Renal cortical epithelial cell (primary cell): Measurements from ENCODE around the gene CDV3. TPM values are rescaled to one million over a fixed set of nuclear protein-coding genes. Genes with fewer than 3 reads are reported as not detected.
A peak's percentile ranks its signal among the peaks of the same experiment; 100 is the strongest.

Experiments
- DNase-seq: peaks from one replicate; pipeline ENCODE4 v3.0.0-alpha.2; 2011; ENCODE audit warnings: low read depth
- total RNA-seq: library from RNA; depleted of rRNA; stranded (reverse); fragments of >200 nt; gene quantifications from 2 replicates; pipeline ENCODE4 v1.2.3, GENCODE V29; 2014

The CDV3 gene
- total RNA-seq, 1 donor from 2014 or later, result 314 TPM

DNA sequence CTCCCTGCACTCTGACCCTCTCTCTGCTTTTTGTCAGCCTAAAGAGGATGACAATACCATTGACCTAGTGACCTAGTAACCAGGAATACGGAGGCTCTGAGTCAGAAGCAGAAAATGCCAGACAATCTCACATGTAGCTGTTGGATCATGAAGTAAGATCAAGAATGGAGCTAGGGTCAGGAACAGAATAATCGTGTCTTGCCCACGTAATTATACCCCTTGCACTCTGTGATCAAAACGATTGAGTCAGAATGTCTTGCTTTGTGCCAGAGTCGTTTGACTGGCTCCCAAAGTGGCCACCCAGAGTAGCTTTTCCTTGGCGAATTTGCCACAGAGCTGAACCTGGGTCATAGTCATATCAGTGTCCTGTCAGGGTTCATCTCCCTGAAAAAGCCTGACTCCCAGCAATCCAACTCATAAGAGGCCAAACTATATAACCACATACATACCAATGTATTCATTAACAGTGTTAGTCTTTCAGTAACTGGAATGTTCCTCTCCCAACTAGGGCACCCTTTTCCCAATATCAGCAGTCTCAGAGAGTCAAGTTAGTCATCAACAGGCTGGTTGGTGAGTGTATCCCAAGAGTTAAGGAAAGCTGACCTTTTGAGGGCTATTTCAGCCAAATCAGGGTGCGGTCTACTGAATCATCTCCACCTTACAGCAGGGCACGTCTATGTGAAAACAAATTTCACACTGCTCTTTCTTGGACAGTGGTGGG, 5.0 kb upstream of the CDV3 start:
- peak; percentile 99 for DNase-seq

DNA sequence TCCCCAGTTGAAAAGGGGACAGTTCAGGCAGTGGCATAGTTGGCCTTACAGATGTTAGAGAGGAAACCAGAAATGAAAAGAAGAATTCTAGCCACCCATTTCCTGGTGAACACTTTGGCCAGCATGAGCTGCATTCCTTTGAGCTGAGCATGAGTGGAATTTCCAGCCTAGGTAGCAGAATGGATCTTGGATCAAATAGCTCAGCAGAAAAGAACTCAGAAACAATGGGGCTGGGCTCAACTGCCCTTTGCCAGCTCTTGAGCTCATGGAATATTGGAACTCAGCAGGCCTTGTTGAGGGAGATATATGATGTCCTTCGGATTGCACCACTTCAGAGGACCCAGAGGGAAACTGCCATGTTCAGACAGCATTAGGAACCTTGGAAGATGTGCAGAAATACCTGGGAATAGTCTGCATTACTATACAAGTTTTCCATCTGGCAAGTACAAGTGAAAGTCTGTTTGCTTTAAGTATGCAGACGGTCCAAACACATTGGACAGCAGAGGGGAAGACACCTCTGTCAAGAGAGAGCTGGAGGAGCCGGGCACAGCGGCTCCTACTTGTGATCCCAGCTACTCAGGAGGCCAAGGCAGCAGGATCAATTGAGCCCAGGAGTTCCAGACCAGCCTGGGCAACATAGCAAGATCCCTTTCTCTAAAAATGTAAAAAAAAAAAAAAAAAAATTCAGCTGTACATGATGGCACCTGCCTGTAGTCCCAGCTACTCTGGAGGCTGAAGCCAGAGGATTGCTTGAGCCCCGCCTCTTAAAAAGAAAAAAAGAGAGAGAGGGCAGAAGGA, 3.1 kb upstream of the CDV3 start:
- DNase-seq, result peak; percentile 95

DNA sequence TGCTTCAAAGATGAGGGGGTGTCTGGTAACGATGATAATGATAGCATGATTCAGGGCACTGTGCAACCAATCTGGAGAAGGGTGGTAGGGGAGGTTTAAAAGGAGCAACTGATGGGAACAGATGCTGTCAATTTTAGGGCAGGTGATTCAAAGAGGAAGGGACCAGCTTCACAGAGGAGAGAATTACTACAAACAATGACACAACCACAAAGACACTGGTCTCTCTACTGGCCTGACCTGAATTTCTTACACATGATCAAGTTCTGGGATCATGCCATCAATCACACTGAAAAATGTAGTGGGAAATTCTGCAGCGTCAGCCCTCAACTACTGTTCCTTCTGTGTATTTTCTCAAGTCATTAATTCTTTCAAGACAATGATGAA, 2.6 kb upstream of the CDV3 start:
- peak; percentile 63 for DNase-seq

DNA sequence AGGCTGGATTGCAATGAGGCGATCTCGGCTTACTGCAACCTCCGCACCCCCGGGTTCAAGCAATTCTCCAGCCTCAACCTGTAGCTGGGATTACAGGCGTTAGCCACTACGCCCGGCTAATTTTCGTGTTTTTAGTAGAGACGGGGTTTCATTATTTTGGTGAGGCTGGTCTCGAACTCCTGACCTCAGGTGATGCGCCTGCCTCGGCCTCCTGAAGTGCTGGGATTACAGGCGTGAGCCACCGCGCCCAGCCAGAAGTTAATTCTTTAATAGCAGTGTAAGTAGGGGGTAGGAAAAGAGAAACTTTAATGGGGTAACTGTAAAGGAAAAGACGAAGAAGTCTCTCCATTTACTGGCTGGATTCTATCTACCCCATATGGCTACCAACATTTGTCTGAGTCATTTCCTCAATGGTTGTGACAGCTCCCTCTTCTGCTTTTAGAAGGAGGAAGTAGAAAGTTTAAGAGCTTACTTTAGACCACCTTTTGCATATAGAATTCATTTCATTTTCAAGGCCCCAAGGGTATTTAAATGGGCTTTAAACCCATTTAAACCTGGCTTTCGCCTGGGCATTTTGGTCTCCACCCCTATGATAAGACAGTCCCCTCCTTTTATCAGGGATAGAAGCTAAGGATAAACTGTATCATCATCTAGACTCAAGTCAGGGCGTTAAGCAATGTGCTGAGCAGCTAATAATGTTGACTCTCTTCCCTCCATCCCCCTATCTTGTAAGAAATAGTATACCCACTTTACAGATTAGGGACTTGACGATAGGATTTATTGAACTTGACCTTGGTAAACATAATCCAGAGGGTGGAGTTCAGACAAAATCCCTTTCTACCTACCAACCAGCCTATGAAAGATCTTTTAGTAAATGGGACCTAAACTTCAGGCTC, 1.1 kb upstream of the CDV3 start:
- no peak for DNase-seq

DNA sequence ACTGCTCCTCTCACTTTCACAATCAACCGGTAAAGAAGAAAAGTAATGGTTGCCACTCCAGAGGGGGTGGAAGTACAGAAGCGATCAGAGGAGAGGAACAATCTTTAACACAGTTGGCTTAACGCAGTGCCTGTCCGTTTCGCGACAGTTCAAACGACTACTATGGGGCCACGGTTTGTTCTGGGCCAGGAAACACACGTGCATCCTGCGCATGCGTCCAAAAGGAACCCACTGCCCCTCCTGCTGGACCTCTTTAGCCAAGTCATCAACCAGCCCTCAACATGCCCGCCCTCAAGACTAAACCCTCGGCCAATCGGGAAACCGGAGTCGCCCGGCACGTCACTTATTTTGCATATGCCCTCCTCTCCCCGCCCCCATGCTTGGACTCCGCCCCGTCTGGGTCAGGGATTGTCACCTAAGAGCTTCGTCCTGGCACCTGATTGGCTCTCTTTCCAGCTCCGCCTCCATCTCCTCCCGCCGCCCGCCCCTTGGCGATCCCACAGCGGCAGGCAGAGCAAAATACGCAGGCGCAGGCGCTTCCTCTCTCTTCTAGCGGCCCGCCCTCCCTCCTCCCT, 345 bp upstream of the CDV3 start:
- DNase-seq, result peak; percentile 99

DNA sequence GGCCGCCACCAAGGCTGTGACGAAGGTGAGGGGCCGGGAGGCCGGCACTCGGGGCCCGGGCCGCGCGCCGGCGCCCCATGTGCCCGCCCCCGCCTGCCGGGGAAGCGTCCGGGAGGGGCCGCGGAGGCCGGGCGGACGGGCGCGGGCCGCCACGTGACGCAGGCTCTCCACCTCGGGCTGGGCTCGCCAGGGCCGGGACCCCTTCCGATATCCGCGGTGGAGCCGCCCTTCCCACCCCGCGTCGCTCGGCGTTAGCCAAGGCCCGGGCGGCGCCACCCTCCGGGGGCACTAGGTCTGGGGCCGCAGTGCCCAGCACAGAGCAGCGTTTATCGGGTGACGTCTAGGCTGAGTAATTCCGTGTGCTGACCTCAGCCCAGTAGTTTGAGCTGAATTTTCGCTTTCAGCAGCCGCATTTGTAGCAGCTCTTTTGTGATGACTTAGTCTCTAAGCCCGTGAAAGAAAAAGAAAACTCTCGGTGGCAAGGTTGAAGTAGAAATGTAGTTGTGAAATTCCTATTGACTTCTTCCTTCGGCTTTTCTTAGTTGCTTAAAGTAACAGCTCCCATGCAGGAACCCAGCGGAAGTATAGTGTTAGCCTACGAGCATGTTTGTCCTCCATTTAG, 885 bp downstream of the CDV3 start:
- DNase-seq, result peak; percentile 64

DNA sequence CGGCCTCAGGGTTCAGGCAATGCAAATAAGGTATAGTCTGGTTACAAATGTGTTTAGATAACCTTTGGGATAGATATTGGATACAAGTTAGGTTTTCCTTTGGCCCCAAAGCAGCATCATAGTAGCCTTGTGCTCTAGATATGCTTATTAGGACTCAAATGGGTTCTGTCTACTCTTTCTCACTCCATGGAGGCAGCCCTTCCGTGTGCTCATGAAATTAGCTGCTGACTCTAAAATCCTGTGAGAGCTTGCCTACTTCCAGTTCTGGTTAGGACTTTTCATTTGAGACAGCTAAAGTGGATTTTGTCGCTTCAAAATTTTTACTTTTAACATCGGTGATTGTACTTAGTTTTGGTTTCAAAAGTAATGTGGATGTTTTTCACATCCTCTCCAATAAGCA, 1.6 kb downstream of the CDV3 start:
- DNase-seq, result no peak

DNA sequence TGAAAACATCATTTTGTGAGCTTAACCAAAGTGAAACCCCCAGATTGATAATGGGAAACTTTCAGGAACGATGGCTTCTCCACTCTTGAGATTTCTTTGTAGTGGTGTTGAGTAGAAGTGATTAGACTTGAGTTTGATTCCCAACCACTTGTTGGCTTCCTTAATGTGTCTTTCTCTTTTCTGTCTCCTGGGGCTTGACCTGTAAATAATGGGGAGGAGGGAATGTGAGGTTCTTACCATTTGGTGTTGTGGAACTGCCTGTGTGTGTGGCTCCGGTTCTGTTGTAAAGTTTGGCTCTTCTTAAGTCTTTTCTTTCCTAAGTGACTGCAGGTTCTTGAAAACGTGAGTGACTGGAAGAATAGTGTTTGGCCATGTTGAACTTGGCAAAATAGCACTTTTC, 2.7 kb downstream of the CDV3 start:
- no peak for DNase-seq

DNA sequence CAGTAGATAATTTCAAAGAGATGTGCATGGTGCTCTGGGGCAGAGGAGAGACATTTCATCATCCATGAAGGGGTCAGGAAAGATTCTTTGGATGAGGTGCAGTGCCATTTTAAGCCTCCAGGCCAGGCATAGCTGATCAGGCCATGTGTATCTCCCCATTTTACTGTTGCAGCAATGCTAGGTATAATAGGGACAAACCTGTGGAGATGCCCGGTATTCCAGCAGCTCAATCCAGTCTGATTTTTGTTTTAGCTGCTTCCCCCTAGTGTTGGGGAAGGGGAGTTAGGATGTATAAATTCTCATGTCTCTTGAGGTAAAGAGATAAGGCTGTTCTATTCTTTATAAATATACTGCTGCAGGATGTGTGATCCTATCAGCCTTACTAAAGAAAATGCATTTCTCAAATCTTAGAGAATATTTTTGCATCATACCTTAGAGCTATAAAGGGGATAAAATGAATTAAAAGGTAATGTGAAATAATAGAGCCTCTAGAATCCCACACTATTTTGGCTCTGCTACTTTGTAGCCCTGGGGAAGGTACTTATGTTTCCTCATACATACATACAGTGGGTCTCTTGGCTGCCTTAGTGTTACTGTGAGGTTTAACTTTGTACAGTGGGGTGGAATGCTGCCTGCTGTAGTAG, 5.2 kb downstream of the CDV3 start:
- peak; percentile 69 for DNase-seq

DNA sequence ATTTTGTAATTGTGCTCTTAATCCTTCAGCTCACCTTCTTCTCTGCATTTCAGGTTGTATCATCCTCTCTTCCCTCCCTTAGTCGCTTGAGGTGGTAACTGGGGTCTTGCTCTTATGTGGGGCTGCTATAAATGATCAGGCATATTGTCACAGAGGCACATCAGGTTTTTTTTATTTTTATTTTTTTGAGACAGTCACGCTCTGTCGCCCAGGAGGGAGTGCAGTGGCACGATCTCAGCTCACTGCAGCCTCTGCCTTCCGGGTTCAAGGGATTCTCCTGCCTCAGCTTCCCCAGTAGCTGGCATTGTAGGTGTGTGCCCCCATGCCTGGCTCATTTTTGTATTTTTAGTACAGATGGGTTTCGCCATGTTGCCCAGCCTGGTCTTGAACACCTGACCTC, 9.9 kb downstream of the CDV3 start:
- DNase-seq, result no peak

DNA sequence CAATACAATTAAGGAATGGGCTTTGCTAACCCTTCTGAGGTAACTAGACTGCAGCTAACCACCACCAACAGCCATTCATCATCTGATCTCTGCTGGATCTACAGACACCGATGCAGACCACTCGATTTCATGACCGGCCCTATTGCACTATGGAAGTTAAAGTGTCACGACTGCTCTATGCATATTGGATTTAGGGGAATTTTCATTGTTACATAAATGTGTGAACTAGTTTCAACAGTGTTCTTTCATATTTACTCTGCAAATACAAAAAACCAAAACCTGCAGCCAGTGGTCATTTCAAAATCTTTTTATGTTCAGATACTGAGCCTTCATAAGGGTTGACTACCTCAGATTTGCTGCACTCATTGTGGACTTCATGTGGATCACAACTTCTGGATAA, 14.5 kb downstream of the CDV3 start:
- DNase-seq, result no peak

DNA sequence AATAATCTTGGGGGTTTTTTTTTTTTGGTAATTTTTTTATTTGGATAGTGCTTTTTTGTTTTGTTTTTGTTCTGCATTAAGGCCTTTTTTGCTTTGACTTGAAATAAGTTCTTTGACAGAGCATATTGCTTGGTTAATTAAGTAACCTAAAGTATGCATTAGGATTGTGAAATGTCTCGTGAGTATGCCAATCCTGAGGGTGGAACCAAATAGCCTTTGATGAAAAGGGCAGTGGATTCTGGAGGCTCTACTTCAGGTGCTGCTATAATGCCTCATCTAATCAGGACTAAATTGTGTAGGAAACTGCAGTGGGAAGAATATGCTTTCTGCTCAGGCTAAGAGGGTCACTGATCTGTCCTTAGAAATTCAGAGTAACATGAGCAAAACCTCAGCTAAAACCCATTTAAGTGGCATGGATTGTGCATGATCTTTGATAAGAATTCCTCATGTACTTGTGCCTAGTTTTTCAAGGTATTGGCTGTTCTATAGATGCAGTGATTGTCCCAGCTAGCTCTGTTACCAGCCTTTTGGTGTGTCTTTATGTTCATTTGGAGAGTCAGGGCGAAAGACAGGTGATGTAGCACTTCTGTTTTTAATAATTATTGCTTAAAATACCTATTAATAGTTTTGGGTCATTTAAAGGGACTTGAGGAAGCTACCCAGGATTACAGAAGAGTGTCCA, 15.4 kb downstream of the CDV3 start:
- DNase-seq, result peak; percentile 43

DNA sequence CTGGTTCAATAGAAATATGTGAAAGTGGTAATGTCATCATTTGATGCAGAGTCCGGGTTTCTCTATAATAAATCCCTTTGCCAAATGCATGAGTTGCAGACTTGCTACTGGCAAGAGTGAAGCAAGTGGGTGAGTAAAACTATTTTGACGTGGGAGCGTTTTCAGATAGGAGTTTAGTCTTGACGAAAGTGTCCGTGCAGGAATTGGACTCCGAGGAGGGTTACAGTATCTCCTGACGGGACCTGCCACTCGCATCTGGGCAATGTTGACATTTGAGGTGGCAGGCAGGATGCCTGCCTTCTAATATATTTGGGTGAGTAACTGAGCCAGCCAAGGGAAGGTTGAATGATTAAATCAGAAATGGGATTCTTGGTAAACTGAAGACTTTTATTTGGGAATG, 16.0 kb downstream of the CDV3 start:
- no peak for DNase-seq

DNA sequence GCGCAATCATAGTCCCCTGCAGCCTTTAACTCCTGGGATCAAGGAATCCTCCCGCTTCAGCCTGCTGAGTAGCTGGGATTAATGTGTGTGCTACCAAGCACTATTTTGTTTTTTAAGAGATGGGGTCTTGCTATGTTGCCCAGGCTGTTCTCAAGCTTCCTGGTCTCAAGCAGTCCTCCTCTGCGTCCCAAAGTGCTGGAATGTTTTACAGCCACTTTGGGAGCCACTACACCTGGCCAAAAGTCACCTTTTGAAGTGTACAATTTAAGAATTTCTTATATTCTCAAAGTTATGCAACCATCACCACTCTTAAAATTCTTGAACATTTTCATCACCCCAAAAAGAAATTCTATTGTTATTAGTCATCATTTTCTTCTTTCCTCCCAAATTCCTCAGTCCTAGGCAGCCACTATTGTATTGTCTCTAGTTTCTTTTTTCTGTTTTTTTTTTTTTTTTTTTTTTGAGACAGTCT, 17.8 kb downstream of the CDV3 start:
- peak; percentile 59 for DNase-seq

DNA sequence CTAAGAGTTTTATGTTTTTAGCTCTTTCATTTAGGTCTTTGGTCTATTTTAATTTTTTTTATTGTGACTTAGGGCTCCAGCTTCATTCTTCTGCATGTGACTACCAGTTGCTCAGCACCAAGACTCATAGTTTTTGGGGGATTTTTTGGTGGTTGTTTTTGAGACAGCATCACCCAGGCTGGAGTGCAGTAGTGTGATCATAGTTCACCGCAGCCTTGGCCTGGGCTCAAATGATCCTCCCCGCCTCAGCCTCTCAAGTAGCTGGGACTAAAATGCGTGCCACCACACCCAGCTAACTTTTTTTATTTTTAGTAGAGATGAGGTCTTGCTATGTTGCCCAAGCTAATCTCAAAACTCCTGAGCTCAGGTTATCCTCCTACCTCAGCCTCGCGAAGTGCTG, 19.4 kb downstream of the CDV3 start:
- no peak for DNase-seq

DNA sequence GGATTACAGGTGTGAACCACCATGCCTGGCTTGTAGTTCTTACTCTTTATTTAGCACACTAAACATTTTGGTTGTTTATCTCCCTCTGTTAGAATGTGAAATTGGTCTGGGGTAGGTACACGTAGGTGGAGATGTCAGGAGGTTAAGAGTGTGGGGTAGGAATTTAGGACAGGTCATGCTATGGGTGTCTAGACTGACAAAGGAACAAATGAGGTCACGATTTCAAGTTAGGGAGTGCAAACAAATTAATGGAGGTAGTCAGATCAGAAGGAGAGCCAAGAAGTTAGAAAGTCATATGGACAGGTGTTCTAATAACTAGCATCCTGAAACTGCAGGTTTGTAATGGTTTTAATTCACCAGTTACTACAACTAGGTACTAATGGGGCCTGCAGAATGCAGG, 19.8 kb downstream of the CDV3 start:
- DNase-seq, result no peak

DNA sequence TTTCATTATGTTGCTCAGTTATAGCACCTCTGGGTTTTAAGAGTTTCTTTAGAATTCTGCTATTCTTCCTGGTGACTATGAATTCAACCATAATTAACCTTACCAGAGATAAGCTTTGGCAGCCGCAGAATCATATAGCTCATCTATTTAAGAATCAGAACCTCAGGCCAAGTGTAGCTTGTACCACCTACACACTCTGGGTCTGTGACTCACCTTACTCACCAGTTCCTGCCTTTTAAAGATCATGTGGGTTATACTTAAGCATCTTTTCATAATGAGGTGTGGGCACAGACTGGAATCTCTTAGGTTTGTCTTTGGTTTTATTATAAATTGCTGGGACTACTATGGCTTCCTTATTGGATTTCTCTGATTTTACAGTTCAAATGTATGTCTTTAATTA, 21.9 kb downstream of the CDV3 start:
- DNase-seq, result peak; percentile 77

DNA sequence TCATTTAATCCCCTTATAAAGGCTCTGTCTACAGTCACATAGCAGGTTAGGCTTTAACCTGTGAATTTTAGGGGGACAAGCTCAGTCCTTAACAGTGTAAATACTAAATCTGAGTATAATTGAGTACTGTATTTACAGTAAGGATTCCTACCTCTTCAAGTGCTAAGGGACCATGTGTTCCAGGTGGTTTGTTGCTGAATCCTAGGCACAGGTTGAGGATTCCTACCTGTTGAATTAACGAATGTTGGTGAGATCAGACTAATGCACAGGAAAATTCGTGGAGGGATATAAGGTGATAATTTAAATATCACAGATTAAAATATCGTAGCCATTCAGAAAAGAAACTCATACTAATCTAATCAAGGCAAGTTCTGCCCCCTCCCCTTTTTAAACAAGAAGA, 24.9 kb downstream of the CDV3 start:
- DNase-seq, result no peak

DNA sequence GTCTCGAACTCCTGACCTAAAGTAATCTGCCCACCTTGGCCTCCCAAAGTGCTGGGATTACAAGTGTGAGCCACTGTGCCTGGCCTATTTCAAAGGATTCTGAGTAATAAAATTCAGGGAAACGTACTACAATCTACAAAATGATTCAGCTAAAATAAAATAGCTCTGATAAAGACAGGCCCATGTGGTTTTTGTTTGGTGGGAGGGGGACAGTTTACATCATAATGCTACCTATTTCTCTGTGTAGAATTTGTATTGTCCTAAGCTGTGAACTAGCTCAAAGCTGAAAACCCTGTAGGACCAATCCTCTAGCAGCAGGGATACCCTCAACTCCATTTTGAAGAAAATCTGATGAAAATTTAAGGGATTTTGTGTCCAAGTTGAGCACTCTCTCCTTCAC, 25.8 kb downstream of the CDV3 start:
- no peak for DNase-seq

DNA sequence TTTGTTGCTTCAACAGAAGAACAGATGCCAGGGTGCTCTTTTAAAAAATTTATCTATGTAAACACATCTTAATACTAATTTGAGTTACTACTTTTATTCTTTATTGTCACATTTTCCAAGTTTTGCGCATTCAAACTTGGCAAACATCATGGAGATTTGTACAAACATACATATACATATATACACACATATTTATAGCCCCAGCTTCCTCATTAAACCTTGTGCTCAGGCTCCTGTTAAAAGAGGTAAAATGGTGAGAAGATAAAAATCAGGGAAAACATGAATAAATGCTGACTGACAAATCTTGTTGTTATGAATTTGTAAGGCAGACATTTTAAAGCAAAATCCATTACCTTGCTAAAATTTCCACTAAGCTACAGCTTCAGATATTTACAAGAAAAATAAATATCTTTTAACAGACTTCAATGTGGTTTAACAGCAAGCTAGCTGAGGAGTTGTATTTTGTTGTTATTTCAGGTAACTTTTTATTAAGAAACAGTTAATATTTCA, 27.1 kb downstream of the CDV3 start:
- DNase-seq, result no peak
